PFSK-1 (cell line): Measurements from ENCODE around the gene OPCML.

Experiments used
- FOXP2 ChIP-seq: optimal IDR thresholded peaks from 2 replicates; pipeline ENCODE3; 2011; ENCODE audit warnings: borderline replicate concordance, control low read depth, inconsistent platforms; ENCODE audit not compliant: insufficient read depth; ENCODE audit errors: extremely low read length, extremely low read depth
- POLR2AphosphoS5 ChIP-seq: IDR thresholded peaks from 2 replicates; pipeline ENCODE4 v1.6.1; 2012; ENCODE audit warnings: low read depth, mild to moderate bottlenecking, control low read depth, low read length, moderate library complexity
- REST ChIP-seq, 2 experiments: IDR thresholded peaks; 2 replicates each; pipeline versions ENCODE4 v1.6.1 to v1.8.0; 2011 to 2012; ENCODE audit warnings: low read depth in 2 of 2, low read length in 2 of 2, control low read depth in 1 of 2, inconsistent platforms in 1 of 2, mild to moderate bottlenecking in 1 of 2, moderate library complexity in 1 of 2; ENCODE audit not compliant: insufficient read depth in 1 of 2
- SIN3A ChIP-seq: IDR thresholded peaks from 2 replicates; pipeline ENCODE4 v1.6.1; 2012; ENCODE audit warnings: mild to moderate bottlenecking, low read length, moderate library complexity, borderline replicate concordance; ENCODE audit not compliant: insufficient read depth
- TAF1 ChIP-seq: IDR thresholded peaks from 2 replicates; pipeline ENCODE4 v1.6.1; 2012; ENCODE audit warnings: low read length, control low read depth, borderline replicate concordance; ENCODE audit not compliant: insufficient read depth

DNA sequence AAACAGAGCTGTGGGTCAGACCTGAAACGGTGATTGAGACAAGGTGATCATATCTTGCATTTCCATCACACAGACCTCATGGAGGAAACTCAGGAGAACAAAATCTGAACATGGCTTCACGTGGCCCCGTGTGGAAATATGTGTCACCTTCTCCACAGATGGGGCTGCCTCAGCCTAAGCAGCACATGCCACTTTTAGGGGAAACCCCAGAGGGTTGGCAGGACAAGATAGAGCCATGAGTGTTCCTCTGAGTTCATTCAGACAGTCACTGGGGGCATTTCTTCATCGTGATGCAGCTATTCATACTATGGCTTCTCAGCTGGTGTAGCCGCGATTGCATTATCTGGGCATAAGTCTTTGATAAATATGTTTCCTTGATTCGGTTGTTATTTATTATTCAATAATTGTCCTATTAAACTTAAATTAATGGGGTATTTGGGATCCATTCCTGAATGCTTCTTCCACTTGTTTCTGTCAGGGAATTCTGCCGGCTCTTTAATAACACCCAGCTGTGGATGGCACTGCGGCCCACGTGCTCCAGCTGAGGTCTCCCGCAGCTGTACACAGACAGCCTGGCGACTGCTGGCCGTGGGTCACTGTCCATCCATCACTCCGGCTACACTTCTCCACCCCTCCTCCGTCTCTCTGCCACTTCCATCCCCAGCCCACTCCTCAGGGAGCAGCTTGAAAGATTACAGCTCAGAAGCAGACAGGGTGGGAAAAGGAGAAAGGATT, 485.1 kb downstream of the OPCML start:
- TF ChIP-seq REST (IDR thresholded peaks at IDR 0.05; ENCODE audit: insufficient read depth in 1 of 2, low read depth in 2 of 2, low read length in 2 of 2): no peak
- TF ChIP-seq POLR2AphosphoS5: no peak
- TF ChIP-seq SIN3A: no peak
- no peak for TF ChIP-seq TAF1
- TF ChIP-seq FOXP2: no peak
